Neural cell (in vitro differentiated cells): ENCODE results near the gene SLC27A2. TPM values are rescaled to one million over a fixed set of nuclear protein-coding genes. Genes with fewer than 3 reads are reported as not detected.

ENCODE experiments used
- H2AFZ ChIP-seq: fragments of 200-600, 300-800 bp; sonication (generic), shearing (Covaris generic); 2 replicates; pipeline ENCODE4 v1.6.0; 2014; ENCODE audit warnings: low read depth, mild to moderate bottlenecking, antibody characterized with exemption, low read length, moderate library complexity
- H3F3A ChIP-seq: fragments of 200-600 bp; shearing (Covaris generic); 2 replicates; pipeline ENCODE4 v1.6.1; 2016; ENCODE audit warnings: mild to moderate bottlenecking, moderate library complexity, mixed read lengths, antibody characterized with exemption, low read length; ENCODE audit not compliant: insufficient read depth, poor library complexity, severe bottlenecking
- H3K27ac ChIP-seq: fragments of 200-600, 300-800 bp; sonication (generic), shearing (Covaris generic); 2 replicates; pipeline ENCODE4 v1.5.1; 2014; ENCODE audit warnings: mild to moderate bottlenecking, low read length, moderate library complexity
- H3K27me3 ChIP-seq: fragments of 300-800, 200-600 bp; sonication (generic), shearing (Covaris generic); 2 replicates; pipeline ENCODE4 v1.6.0; 2014; ENCODE audit warnings: mild to moderate bottlenecking, low read depth, low read length, moderate library complexity; ENCODE audit not compliant: insufficient read depth
- H3K36me3 ChIP-seq: fragments of 300-800, 200-600 bp; sonication (generic), shearing (Covaris generic); 2 replicates; pipeline ENCODE4 v1.5.1; 2014; ENCODE audit warnings: mild to moderate bottlenecking, antibody characterized with exemption, low read length, moderate library complexity; ENCODE audit not compliant: insufficient read depth
- H3K4me2 ChIP-seq: fragments of 300-800, 200-600 bp; sonication (generic), shearing (Covaris generic); 2 replicates; pipeline ENCODE4 v1.6.0; 2014; ENCODE audit warnings: mild to moderate bottlenecking, low read length
- H3K4me3 ChIP-seq: fragments of 300-800, 200-600 bp; sonication (generic), shearing (Covaris generic); 2 replicates; pipeline ENCODE4 v1.5.1; 2014; ENCODE audit warnings: mild to moderate bottlenecking, low read length, moderate library complexity
- H3K79me2 ChIP-seq: fragments of 200-600 bp; shearing (Covaris generic); replicated peaks from 2 replicates; pipeline ENCODE4 v1.6.0; 2014; ENCODE audit warnings: mild to moderate bottlenecking, low read length, moderate library complexity; ENCODE audit not compliant: insufficient read depth
- H3K9ac ChIP-seq: fragments of 300-800, 200-600 bp; sonication (generic), shearing (Covaris generic); 2 replicates; pipeline ENCODE4 v1.6.1; 2016; ENCODE audit warnings: mild to moderate bottlenecking, low read length, mixed read lengths
- H3K9me2 ChIP-seq: fragments of 200-600 bp; shearing (Covaris generic); 2 replicates; pipeline ENCODE4 v1.6.1; 2016; ENCODE audit warnings: mild to moderate bottlenecking, low read length, mixed read lengths; ENCODE audit not compliant: insufficient read depth
- H3K9me3 ChIP-seq: fragments of 200-600, 300-800 bp; sonication (generic), shearing (Covaris generic); 2 replicates; pipeline ENCODE4 v1.6.1; 2016; ENCODE audit warnings: mild to moderate bottlenecking, mixed run types, low read length, moderate library complexity, mixed read lengths
- H4K20me1 ChIP-seq: fragments of 200-600 bp; shearing (Covaris generic); 2 replicates; pipeline ENCODE4 v1.6.1; 2016; ENCODE audit warnings: mild to moderate bottlenecking, mixed run types; ENCODE audit not compliant: insufficient read depth
- EP300 ChIP-seq: fragments of 450-650 bp; conservative IDR thresholded peaks from 2 replicates; pipeline ENCODE4 v1.6.1; 2014; ENCODE audit warnings: antibody characterized with exemption, mild to moderate bottlenecking, moderate library complexity; ENCODE audit not compliant: poor library complexity, severe bottlenecking
- EZH2 ChIP-seq: fragments of 200-600, 300-800 bp; shearing (Covaris generic), sonication (generic); IDR thresholded peaks from 2 replicates; pipeline ENCODE4 v1.6.1; 2014; ENCODE audit warnings: antibody characterized with exemption, low read length, borderline replicate concordance, mild to moderate bottlenecking; ENCODE audit not compliant: insufficient read depth, poor library complexity, severe bottlenecking
- MXI1 ChIP-seq: fragments of 450-650 bp; conservative IDR thresholded peaks from 2 replicates; pipeline ENCODE4 v1.6.1; 2014; ENCODE audit warnings: antibody characterized with exemption, mild to moderate bottlenecking; ENCODE audit not compliant: poor library complexity, severe bottlenecking
- POLR2AphosphoS5 ChIP-seq: IDR thresholded peaks from 2 replicates; pipeline ENCODE4 v1.6.1; 2012
- RAD21 ChIP-seq: fragments of 450-650 bp; conservative IDR thresholded peaks from 2 replicates; pipeline ENCODE4 v1.6.1; 2014; ENCODE audit warnings: antibody characterized with exemption, mild to moderate bottlenecking, moderate library complexity
- SMC3 ChIP-seq: fragments of 450-650 bp; conservative IDR thresholded peaks from 2 replicates; pipeline ENCODE4 v1.6.1; 2014; ENCODE audit warnings: antibody characterized with exemption, mild to moderate bottlenecking, moderate library complexity; ENCODE audit not compliant: poor library complexity
- TAF1 ChIP-seq: IDR thresholded peaks from 2 replicates; pipeline ENCODE4 v1.6.1; 2012; ENCODE audit warnings: low read depth
- polyA plus RNA-seq: library from polyadenylated mRNA; depleted of rRNA; stranded (reverse); fragments of >200 nt; gene quantifications from 2 replicates; pipeline ENCODE4 v1.2.3, GENCODE V29; 2014
- TF ChIP-seq, protein P1 (sequence below): fragments of 450-650 bp; IDR thresholded peaks from 2 replicates; pipeline ENCODE4 v1.5.1; 2014; ENCODE audit warnings: antibody characterized with exemption, mild to moderate bottlenecking, moderate library complexity; ENCODE audit not compliant: poor library complexity, severe bottlenecking
- TF ChIP-seq, protein P2 (sequence below): IDR thresholded peaks from 2 replicates; pipeline ENCODE4 v1.6.1; 2012; ENCODE audit warnings: borderline replicate concordance

The SLC27A2 gene
- polyA plus RNA-seq, 1 donor from 2014 or later = 3.5 TPM

DNA sequence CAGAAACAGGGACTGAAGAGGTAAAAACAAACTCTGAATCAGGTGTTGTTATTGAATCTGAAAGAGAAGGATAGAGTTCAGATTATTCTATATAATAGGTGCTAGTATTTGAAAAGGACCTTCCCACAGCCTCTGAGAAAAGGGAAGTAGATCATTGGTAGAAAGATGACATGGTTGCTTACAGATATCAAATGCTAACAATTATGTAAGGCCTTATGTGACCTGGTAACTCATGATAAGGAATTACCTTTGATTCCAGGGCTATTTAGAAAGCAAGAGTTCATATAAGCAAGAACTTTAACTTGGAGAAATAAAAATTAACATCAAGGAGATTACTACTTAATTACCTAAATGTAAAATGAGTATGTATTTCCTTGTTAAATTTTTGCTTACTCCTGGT, 7.6 kb downstream of the SLC27A2 start:
- Histone ChIP-seq H3K4me2 (no peak overlapping the region), H3F3A (no peaks in the 10 kb centered on the region), H3K4me3 (no peak overlapping the region), H3K9me2 (no peaks in the 10 kb centered on the region), H3K27ac (no peak overlapping the region), H3K9me3 (no peaks in the 10 kb centered on the region), H2AFZ (no peak overlapping the region), H3K9ac (no peak overlapping the region), H4K20me1 (no peaks in the 10 kb centered on the region), H3K27me3 (no peaks in the 10 kb centered on the region), H3K79me2 (no peaks in the 10 kb centered on the region), H3K36me3 (no peaks in the 10 kb centered on the region)
- TF ChIP-seq, protein P1, sequence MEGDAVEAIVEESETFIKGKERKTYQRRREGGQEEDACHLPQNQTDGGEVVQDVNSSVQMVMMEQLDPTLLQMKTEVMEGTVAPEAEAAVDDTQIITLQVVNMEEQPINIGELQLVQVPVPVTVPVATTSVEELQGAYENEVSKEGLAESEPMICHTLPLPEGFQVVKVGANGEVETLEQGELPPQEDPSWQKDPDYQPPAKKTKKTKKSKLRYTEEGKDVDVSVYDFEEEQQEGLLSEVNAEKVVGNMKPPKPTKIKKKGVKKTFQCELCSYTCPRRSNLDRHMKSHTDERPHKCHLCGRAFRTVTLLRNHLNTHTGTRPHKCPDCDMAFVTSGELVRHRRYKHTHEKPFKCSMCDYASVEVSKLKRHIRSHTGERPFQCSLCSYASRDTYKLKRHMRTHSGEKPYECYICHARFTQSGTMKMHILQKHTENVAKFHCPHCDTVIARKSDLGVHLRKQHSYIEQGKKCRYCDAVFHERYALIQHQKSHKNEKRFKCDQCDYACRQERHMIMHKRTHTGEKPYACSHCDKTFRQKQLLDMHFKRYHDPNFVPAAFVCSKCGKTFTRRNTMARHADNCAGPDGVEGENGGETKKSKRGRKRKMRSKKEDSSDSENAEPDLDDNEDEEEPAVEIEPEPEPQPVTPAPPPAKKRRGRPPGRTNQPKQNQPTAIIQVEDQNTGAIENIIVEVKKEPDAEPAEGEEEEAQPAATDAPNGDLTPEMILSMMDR = no peak
- TF ChIP-seq TAF1 (no peak), SMC3 (no peak), POLR2AphosphoS5 (no peak), RAD21 (no peak)

DNA sequence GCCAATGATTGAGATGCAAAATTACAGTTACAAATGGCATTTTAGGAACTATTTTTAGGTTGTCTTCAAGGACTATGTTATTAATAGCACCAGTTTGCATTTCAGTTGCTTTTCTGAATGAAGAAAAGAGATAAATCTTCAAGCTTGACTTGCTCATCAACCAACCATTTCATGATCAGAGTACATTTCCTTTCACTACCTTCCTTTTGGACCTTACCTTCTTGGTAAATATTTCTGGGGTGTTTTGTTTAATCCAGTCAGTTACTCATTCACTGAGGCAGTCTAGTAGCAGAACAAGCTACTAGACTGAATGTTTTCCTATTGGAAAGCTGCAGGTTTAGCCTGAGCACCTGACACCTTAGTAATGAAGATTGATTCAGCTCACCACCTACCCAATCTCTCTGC, 8.2 kb downstream of the SLC27A2 start:
- Histone ChIP-seq H2AFZ (no peak overlapping the region), H3K27me3 (no peaks in the 10 kb centered on the region), H3K9me2 (no peaks in the 10 kb centered on the region), H3K36me3 (no peaks in the 10 kb centered on the region), H3K9ac (no peak overlapping the region), H3K4me3 (no peak overlapping the region), H3K4me2 (no peak overlapping the region), H3K79me2 (no peaks in the 10 kb centered on the region), H3K27ac (no peak overlapping the region), H3K9me3 (no peaks in the 10 kb centered on the region), H4K20me1 (no peaks in the 10 kb centered on the region), H3F3A (no peaks in the 10 kb centered on the region)
- TF ChIP-seq, protein P2, sequence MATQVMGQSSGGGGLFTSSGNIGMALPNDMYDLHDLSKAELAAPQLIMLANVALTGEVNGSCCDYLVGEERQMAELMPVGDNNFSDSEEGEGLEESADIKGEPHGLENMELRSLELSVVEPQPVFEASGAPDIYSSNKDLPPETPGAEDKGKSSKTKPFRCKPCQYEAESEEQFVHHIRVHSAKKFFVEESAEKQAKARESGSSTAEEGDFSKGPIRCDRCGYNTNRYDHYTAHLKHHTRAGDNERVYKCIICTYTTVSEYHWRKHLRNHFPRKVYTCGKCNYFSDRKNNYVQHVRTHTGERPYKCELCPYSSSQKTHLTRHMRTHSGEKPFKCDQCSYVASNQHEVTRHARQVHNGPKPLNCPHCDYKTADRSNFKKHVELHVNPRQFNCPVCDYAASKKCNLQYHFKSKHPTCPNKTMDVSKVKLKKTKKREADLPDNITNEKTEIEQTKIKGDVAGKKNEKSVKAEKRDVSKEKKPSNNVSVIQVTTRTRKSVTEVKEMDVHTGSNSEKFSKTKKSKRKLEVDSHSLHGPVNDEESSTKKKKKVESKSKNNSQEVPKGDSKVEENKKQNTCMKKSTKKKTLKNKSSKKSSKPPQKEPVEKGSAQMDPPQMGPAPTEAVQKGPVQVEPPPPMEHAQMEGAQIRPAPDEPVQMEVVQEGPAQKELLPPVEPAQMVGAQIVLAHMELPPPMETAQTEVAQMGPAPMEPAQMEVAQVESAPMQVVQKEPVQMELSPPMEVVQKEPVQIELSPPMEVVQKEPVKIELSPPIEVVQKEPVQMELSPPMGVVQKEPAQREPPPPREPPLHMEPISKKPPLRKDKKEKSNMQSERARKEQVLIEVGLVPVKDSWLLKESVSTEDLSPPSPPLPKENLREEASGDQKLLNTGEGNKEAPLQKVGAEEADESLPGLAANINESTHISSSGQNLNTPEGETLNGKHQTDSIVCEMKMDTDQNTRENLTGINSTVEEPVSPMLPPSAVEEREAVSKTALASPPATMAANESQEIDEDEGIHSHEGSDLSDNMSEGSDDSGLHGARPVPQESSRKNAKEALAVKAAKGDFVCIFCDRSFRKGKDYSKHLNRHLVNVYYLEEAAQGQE = no peak
- TF ChIP-seq EP300 (no peak), POLR2AphosphoS5 (no peak), SMC3 (no peak), EZH2 (no peak), TAF1 (no peak), MXI1 (no peak), RAD21 (no peak)
- TF ChIP-seq, protein P1 = no peak
